ENCODE measurements around the gene FXYD5. TPM values are rescaled to one million over a fixed set of nuclear protein-coding genes. Genes with fewer than 3 reads are reported as not detected.

FXYD5 gene
- total RNA-seq, 4 donors from 2014 or later: 10.9 to 86.2 (median 34.2) TPM

DNA sequence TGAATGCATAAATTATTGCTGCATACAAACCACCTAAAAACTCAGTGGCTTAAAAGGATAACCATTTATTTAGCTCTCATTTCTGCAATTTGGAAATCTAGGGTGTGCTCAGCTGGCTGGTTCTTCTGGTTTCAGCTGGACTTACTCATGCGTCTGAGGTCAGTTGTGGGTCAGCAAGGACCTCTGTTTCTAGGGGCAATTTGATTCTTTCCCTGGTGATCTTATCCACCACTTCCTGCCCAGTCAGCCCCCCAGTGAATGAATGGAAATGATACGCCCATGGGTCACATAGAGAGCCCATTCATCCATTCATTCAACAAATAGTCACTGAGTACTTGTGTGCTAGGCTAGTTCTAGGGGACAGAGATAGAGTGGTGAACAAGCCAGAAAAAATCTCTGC is 9.9 kb downstream of the FXYD5 start:
- no peak for TF ChIP-seq POLR2A (IDR thresholded peaks at IDR 0.05)
- TF ChIP-seq, protein P1, sequence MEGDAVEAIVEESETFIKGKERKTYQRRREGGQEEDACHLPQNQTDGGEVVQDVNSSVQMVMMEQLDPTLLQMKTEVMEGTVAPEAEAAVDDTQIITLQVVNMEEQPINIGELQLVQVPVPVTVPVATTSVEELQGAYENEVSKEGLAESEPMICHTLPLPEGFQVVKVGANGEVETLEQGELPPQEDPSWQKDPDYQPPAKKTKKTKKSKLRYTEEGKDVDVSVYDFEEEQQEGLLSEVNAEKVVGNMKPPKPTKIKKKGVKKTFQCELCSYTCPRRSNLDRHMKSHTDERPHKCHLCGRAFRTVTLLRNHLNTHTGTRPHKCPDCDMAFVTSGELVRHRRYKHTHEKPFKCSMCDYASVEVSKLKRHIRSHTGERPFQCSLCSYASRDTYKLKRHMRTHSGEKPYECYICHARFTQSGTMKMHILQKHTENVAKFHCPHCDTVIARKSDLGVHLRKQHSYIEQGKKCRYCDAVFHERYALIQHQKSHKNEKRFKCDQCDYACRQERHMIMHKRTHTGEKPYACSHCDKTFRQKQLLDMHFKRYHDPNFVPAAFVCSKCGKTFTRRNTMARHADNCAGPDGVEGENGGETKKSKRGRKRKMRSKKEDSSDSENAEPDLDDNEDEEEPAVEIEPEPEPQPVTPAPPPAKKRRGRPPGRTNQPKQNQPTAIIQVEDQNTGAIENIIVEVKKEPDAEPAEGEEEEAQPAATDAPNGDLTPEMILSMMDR (IDR thresholded peaks at IDR 0.05): no peak
- no peak overlapping the region for H3K4me3 ChIP-seq
- intact Hi-C loops (cut with DNase I; ENCODE audit: low total_unique reads): no loop called here
- DNase-seq: no peak
- H3K36me3 ChIP-seq: no peaks in the 10 kb centered on the region
- H3K27ac ChIP-seq: no peak overlapping the region
- no peaks in the 10 kb centered on the region for H3K9me3 ChIP-seq
- no peaks in the 10 kb centered on the region for H3K27me3 ChIP-seq
- H3K4me1 ChIP-seq: no peaks in the 10 kb centered on the region

DNA sequence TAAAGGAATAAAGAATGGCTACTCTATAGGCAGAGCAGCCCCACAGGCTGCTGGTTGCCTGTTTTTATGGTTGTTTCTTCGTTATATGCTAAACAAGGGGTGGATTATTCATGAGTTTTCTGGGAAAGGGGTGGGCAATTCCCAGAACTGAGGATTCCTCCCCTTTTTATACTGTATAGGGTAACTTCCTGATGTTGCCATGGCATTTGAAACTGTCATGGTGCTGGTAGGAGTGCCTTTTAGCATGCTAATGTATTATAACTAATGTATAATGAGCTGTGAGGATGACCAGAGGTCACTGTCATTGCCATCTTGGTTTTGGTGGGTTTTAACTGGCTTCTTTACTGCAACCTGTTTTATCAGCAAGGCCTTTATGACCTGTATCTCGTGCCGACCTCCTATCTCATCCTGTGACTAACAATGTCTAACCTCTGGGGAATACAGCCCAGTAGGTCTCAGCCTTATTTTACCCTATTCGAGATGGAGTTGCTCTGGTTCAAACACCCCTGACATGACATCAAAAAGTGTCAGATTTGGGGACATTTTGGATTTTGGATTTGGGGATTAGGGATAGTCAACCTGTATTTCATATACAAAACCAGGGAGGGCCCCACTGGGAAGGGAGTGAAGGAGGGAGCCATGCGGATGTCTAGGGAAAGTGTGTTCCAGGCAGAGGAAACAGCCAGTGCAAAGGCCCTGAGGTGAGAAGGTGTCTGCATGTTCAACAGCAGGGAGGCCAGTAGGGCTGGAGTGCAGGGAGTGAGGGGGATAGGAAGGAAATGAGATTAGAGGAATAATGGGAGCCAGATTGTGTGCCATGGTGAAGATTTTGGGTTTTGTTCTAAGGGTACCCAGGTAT is 10.9 kb downstream of the FXYD5 start:
- Histone ChIP-seq H3K27ac (no peak overlapping the region), H3K4me3 (no peak overlapping the region), H3K27me3 (no peaks in the 10 kb centered on the region), H3K36me3 (no peaks in the 10 kb centered on the region), H3K9me3 (no peaks in the 10 kb centered on the region), H3K4me1 (no peaks in the 10 kb centered on the region)
- DNase-seq: no peak
- intact Hi-C loops (cut with DNase I; ENCODE audit: low total_unique reads): no loop called here
- TF ChIP-seq POLR2A (IDR thresholded peaks at IDR 0.05): no peak
- TF ChIP-seq, protein P1 (IDR thresholded peaks at IDR 0.05): no peak

DNA sequence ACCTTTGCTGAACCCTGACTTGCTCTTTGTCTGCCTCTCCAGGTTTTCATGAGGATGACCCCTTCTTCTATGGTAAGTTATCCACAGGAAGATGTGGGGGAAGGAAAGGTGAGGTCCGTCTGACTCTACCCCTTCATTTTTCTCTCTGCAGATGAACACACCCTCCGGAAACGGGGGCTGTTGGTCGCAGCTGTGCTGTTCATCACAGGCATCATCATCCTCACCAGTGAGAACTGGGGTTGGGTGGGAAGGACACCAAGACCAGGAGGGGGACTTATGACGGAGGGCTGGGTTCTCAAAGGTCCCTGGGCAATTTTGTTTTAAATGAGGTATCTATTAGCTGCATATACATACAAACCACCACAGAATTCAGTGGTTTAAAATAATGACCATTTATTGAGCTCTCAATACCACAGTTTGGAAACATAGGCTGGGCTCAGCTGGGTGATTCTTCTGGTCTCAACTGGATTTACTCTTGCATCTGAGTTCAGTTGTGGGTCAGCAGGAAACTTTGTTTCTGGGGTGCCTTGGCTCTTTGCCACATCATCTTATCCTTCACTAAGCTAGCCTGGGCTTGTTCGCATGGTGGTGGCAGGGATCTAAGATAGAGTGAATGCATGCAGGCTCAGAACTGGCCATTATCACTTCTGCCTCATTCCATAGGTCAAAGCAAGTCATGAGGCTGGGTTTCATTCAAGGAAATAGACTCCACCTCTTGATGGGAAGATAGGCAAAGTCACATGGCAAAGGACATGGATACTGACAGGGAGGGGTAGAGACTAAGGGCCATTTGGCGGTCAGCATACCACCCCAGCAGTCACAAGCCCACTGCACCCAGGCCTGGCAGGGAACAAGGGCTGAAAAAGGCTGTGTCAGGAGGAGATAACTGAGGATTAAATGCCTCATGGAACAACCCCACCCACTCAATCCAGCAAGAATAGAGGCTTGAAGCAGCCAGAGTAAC is 11.8 kb downstream of the FXYD5 start:
- Histone ChIP-seq H3K27me3 (no peaks in the 10 kb centered on the region), H3K36me3 (no peaks in the 10 kb centered on the region), H3K4me1 (no peaks in the 10 kb centered on the region), H3K4me3 (no peak overlapping the region), H3K27ac (no peak overlapping the region), H3K9me3 (no peaks in the 10 kb centered on the region)
- intact Hi-C loops (cut with DNase I; ENCODE audit: low total_unique reads): no loop called here
- TF ChIP-seq, protein P1 (IDR thresholded peaks at IDR 0.05): no peak
- TF ChIP-seq POLR2A (IDR thresholded peaks at IDR 0.05): no peak
- no peak for DNase-seq

DNA sequence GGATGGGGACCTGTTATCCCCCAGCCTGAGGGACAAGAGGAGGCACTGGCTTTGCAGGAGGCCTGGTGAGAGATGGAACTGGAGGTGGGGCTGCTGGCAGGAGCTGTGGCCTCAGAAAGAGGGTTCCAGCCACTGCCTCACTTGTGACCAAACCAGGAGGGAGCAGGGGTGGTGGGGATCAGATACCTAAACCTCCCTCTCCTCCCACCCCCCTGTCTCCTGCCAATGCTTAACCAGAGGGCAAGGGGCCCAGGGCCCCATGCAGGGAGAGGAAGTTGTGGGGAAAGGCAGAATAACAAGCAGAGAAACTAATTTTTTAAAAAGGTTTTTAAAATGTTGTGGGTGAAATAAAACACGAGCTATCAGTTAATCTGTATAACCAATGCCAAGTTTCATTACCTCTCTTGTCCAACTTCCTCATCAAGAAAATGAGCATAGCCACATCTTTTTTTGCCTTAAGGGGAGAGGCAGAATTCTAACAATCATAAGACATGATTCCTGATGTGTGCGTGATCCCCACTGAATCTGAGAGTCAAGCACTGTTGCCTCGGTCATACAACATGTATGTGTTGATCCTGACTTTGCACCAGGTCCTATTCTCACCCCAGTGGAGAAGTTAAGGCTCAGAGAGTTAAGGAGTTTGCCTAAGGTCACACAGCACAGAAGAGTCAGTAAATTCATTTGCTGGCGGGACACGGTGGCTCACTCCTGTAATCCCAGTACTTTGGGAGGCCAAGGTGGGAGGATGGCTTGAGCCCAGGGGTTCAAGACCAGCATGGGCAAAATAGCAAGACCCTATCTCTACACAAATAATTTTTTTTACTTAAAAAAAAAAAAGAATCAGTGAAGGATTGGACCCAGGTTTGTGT is 12.9 kb downstream of the FXYD5 start:
- no peaks in the 10 kb centered on the region for H3K36me3 ChIP-seq
- no peak for DNase-seq
- H3K9me3 ChIP-seq: no peaks in the 10 kb centered on the region
- no peak overlapping the region for H3K27ac ChIP-seq
- no peak overlapping the region for H3K4me3 ChIP-seq
- TF ChIP-seq POLR2A (IDR thresholded peaks at IDR 0.05): no peak
- TF ChIP-seq, protein P1 (IDR thresholded peaks at IDR 0.05): no peak
- no peaks in the 10 kb centered on the region for H3K4me1 ChIP-seq
- no peaks in the 10 kb centered on the region for H3K27me3 ChIP-seq
- intact Hi-C loops (cut with DNase I; ENCODE audit: low total_unique reads): no loop called here

Measured in uterus (tissue), 4 donors.